GM19099 (cell line): ENCODE data around the gene RANBP1.

ENCODE experiments used
- POLR2A ChIP-seq: IDR thresholded peaks from 3 replicates; pipeline ENCODE4 v1.6.1; 2011; ENCODE audit warnings: low read depth; ENCODE audit not compliant: insufficient read length; ENCODE audit errors: extremely low read depth

The RANBP1 gene

DNA sequence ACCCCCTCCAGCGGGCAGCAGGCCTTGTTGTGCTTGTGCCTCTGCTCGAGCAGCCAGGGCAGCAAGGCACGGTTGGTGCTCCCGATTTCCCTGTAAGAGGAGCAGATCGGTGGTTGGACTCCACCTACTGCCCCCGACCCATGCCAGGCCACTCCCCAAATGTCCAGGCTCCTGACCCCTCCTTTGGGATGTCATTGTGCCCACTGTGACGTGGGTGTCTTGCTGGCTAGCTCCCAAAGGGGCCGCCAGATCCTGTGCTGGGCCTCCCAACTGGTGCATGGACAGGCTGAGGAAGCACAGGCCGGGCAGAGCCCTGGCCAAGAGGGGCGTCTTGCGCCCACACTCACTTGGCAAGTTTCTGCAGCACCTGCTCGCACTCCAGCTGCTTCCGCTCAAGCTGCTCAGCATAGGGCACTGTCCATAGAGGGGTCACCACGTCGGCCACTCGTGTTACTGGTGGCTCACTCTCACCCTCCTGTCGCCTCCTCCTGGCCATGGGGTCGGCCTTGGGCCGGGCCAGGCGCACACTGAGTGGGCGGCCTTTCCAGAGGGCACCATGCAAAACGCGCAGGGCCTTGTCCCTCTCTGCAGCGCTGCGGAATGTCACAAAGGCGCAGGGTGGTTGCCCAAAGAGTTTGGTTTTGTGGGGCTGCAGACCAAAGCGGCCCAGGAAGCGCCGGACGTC, at the start of gene RANBP1:
Gene RANBP1, plus strand, starts transcription at position 414 of the 685 bp plus-strand sequence. Its CDS starts 81 bp downstream, at position 495.
- TF ChIP-seq POLR2A: no peak

- TF ChIP-seq POLR2A: no peak
Observed at GRCh38 chr22:20066617-20067383, 49.1 kb upstream of the RANBP1 start.

- TF ChIP-seq POLR2A: no peak
Observed at GRCh38 chr22:20068640-20069039, 47.3 kb upstream of the RANBP1 start.

GRCh38 chr22:20069331-20070042, 46.4 kb upstream of the RANBP1 start:
- no peak for TF ChIP-seq POLR2A

DNA sequence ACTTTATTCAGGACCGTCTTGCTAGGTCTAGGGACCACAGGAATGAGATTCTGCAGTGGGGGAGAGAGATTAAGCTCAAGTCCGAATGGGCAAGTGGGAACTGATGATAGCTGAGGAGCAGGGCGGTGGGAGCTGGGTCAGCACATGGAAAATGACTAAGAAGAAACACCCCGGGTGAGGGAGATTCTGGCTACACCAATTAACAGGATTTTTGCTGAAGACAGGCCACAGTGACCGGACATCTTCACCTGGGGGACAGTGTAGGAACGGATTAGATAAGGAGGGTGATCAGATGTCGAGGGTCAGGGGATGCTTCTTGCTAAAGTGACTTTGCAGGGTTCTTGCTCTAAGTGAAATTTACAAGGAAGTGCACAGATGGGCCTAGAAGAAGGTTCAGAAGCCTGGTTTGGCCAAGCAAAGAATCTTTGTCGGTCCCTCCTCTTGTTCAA, 44.4 kb upstream of the RANBP1 start:
- no peak for TF ChIP-seq POLR2A

DNA sequence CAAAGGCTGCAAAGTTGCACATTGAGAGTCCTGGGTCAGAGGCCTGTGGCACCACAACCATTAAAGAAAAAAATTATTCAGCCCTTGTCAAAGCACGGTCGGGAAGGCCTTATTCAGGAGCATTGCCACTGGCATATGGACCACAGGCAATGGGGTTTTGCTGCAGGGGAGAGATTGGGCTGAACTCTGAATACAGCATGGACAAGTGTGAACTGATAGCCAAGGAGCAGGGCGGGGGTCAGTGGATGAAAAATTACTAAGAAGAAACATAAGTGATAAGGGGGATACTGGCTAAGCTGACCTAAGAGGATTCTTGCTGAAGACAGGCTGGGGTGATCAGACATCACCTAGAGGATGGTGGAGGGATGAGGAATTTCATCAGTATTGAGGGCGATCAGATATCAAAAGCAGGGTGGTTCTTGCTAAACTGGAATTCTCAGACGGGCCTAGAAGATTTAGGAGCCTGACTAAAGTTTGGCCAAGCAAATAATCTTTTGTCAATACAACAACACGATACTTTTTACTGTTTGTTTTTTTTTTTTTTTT, 39.2 kb upstream of the RANBP1 start:
- TF ChIP-seq POLR2A: no peak

DNA sequence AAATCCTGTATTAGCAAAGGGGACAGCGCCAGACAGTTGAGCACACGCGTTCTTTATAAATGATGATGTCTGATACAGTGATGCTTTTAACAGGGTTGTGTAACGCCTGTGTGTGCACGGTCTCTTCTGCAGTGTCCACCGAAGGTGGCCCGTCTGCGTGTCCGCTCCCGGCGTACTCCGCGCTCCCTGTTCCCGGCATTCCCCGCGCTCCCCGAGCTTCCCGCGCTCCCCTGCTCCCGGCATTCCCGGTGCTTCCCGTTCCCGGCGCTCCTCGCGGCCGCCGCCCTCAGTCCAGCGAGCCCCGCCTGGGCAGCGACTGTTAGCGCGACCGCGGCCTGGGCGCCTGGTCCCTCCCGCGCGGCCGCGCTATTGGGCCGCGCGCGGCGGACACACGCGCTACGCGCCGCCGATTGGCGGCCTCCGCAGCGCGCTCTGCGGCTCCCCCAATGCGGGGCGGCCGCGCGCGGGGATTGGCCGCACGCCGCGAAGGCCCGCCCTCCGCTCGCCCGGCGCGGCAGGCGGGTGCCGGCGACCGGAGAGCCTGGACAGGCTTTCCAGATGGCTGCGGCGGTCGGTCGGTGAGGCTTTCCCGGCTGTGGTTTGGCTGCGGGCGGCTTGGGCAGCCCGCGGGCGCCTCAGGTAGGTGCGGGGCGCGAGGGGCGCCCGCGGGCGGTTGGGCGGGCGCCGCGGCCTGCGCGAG, 36.0 kb upstream of the RANBP1 start, which contains the start of gene DGCR8:
Gene DGCR8, plus strand, starts transcription at position 497 of the 700 bp plus-strand sequence. CDS start 5,723 bp downstream, outside the sequence.
- no peak for TF ChIP-seq POLR2A

- TF ChIP-seq POLR2A: no peak
Observed at GRCh38 chr22:20080445-20080775, 35.5 kb upstream of the RANBP1 start.

DNA sequence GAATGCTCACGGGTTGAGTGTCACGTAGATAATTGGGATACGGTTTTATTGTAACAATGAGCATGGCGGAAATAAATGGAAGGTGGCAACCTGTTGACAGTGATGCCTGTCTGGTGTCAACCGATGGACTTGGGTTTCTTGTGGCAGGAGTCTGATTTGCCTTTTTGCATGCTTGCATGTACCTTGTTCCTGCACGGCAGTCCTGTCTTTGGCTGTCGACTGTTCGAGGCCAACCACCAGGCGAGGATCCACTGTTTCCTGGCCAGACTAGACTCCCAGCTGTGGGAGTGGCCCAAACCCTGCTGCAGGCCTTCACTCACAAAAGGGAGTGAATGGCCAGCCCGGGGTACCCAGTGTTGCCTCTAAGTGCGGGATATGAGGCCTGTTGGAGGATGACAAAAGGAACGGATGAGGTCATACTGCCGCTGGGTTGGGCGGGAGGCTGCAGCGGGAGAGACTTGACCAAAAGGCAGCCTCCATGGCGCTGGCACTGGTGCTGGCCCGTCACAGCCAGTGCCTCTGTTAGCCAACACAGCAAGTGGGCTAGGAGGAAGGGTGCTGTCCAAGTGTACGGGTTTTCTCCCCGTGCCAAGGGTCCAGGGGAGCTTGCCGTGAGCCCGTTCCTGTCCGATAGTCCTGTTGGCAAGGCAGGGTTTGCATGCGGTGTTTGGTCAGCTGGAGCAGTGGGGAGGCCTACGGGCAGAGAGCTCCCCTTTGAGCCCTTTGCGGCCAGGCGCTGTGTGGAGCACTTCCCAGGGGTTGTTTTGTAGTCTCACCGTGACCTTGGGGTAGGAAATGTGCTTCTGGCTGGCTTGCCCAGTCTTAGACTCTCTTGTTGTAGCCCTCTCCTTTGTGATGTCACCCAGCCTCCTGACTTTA, 34.9 kb upstream of the RANBP1 start:
- TF ChIP-seq POLR2A: no peak

GRCh38 chr22:20083157-20083890, 32.6 kb upstream of the RANBP1 start:
- TF ChIP-seq POLR2A: no peak

- TF ChIP-seq POLR2A: no peak
Observed at GRCh38 chr22:20083891-20084546, 31.9 kb upstream of the RANBP1 start.

DNA sequence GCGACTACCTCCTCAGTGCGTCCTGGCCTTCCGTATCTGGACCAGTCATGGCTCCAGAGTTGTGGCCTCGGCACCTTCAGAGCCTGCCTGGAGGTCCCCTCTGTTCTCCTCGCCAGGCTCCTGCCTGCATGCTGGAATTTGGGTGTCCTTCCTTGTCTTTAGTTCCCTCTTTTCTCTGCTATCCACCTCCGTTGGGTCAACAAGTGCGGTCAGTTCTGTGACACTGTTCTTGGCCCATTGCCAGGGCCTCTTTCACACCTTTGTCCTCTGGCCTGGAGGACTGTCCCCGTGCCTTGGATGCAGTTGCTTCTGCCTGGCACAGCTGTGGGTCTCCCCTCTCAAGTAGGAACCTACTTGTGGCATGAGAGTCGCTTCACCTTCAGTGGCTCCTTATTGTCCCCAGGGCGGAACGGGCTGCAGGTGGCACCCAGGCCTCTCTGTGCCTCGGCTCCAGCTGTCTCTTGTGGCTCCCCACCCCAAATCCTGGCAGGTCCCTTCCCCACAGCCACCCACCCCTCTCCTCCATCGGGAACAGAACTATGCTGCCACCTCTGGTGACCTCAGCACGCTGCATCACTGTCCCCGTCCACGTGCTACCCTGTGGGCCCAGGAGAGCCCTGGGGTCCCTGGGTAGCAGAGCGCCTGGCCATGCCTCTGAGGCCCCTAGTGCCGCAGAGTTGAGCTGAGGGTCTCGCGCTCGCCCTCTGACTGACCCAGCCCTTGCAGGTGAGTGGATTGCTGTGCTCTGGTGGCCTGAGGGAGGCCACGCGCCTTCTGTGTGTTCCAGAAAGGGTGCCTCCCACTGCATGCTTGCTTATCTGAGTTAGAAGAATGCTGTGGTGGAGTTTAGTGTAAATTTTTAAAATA, 31.1 kb upstream of the RANBP1 start:
- TF ChIP-seq POLR2A: no peak
